GM18508 (cell line): ENCODE measurements around the gene WDR18.

Experiments used
- ATAC-seq: cut with Tn5 transposase; IDR thresholded peaks from one replicate; pipeline ENCODE4 v1.9.1; 2021; ENCODE audit warnings: moderate number of reproducible peaks; ENCODE audit not compliant: insufficient read depth, unreplicated experiment

Gene WDR18

DNA sequence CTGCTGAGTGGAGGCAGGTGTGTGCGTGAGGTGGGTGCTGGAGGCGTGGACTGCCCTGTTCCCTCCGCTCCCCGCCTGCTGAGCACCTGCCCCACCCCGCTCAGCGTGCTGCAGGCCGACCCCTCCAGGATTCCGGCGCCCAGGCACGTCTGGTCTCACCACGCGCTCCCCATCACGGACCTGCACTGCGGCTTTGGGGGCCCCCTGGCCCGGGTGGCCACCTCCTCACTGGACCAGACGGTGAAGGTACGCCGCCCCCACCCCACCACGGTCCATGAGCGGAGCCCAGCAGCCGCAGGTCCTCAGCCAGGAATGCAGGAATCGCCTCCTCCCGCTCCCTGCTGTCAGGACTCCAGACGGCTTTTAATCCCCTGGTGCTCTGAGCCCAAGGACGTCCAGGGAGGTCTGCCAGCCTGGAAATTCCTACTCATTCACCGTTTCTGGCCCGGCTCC is 6.0 kb downstream of the WDR18 start:
- no peak for ATAC-seq

DNA sequence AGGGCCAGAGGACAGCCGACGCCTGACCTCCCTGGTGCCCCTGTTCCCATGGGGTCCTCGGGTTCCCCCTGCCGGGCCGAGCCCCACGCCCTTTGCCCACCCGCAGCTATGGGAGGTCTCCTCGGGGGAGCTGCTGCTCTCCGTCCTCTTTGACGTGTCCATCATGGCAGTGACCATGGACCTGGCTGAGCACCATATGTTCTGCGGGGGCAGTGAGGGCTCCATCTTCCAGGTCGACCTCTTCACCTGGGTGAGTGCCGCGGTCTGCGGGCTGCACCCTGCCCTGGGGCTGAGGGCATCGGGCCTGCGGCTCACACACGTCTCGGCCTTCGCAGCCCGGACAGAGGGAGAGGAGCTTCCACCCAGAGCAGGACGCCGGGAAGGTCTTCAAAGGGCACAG is 6.6 kb downstream of the WDR18 start:
- no peak for ATAC-seq

DNA sequence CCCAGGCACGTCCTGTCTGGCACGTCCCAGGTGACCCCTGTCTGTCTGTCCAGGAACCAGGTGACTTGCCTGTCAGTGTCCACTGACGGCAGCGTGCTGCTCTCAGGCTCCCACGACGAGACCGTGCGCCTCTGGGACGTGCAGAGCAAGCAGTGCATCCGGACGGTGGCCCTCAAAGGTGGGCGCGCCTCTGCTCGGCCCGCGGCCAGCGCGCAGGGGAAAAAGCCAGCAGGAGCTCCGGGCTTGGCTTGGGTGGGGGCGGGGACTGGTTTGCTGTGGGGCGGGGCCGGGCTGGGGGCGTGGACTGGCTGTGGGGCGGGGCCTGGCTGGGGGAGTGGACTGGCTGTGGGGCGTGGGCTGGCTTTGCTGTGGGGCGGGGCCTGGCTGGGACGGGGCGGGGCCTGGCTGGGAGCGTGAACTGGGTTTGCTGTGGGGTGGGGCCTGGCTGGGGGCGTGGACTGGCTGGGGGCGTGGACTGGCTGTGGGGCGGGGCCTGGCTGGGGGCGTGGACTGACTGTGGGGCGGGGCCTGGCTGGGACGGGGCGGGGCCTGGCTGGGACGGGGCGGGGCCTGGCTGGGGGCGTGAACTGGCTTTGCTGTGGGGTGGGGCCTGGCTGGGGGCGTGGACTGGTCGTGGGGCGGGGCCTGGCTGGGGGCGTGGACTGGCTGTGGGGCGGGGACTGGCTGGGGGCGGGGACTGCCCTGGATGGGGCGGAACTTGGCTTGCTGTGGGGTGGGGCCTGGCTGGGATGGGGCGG is 7.2 kb downstream of the WDR18 start:
- ATAC-seq = no peak

DNA sequence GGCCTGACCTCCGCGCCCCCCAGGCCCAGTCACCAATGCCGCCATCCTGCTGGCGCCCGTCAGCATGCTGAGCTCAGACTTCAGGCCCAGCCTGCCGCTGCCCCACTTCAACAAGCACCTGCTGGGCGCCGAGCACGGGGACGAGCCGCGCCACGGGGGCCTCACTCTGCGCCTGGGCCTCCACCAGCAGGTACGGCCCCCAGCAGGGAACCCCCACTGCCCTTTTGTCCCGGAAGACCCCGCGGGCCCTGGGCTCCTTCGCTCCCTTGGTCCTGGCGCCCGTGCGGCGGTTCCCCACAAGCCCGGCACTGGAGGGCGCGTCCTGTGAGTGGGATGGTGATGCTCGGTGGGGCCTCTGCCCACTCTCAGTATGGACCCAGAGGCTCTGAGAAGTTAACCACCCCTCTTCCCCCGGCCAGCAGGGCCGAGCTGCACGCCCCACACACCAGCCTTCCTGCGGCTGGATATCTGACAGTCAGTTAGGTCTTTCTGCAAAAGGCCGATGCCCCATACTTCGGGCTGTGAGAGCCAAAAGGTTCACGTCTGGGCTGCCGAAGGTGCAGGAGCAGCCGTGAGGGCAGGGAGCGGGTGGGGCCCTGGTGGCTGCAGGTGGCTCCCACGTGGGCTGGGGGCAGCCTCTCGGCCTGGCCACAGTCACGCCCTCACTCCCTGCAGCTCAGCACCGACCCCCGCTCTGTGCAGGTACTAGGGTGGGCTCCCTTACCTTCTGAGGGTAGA is 8.0 kb downstream of the WDR18 start:
- ATAC-seq = no peak

DNA sequence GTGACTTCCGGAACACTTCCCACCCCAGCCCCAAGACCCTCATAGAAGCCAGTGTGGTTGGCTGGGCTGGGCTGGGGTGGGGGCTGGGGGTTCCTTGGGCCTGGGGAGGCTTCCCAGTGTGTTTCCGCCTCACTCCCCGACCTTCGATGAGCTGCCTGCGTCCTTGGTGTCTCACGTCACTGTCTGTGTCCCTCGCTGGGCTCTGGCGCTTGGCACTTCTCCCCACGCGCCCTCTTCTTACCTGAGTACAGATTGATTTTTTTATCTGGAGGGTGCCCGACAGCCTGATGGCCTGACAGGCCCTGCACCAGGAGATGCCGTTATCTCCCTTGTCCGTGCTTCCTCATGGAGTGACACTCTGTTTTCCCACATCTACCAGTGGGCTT is 8.5 kb downstream of the WDR18 start:
- ATAC-seq = no peak

DNA sequence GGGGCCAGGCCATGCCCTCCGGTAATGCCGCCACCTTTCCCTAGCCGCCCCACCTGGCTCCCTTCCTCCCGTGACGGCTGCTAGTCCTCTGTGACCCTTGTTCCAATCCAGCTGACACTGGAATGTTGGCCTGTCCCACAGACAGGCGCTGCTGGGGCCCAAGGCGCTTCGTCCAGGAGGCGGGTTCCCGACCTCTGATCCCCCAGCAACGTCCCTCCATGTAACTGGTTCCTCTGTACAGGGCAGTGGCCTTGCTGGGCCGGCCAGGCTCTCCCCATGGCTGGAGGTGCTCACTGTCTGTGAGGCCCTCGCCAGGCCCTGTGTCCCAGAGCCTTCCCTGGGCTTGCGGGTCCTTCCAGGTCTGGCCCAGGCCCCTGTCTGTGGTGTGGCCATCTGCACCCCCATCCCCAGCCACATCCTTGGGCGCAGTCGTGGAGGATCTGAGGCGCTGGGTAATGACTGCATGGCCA is 9.3 kb downstream of the WDR18 start:
- no peak for ATAC-seq

DNA sequence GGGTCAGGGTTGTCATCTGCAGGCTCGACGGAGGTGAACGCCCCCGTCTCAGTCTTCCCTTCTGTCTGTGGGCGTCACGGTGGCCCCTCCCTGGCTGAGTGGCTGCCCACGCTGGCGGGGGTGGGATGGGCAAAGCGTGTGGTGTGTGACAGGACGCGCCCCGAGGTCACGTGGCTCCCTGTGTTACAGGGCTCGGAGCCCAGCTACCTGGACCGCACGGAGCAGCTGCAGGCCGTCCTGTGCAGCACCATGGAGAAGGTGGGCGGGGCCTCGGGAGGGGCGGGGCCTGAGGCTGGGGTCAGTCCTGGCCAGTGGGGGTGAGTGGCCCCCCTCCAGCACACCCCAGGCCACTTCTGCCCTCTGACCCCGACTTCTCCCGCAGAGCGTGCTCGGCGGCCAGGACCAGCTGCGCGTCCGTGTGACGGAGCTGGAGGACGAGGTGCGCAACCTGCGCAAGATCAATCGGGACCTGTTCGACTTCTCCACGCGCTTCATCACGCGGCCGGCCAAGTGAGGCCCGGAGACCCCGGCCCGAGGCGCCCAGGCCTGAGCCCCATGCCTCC is 9.8 kb downstream of the WDR18 start:
- ATAC-seq = no peak

DNA sequence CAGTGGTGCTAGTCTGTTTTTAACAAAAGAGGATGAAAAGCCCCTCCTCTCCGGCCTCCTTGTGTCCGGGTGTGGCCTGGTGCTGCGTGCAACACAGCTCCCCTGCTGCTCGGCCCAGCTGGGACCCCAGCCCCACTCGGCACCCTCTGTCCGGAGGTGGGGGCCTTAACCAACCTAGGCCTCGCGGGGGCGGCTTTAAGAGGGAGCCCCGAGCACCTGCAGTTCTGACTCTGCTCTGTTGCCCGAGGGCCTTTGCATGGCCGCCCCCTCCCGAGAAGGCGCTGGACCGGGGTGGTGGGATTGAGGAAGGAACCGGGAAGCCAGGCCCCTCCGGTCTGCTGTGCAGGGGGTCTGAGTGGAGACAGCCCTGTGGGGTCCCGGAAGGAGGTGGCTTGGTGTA is 10.4 kb downstream of the WDR18 start:
- no peak for ATAC-seq

DNA sequence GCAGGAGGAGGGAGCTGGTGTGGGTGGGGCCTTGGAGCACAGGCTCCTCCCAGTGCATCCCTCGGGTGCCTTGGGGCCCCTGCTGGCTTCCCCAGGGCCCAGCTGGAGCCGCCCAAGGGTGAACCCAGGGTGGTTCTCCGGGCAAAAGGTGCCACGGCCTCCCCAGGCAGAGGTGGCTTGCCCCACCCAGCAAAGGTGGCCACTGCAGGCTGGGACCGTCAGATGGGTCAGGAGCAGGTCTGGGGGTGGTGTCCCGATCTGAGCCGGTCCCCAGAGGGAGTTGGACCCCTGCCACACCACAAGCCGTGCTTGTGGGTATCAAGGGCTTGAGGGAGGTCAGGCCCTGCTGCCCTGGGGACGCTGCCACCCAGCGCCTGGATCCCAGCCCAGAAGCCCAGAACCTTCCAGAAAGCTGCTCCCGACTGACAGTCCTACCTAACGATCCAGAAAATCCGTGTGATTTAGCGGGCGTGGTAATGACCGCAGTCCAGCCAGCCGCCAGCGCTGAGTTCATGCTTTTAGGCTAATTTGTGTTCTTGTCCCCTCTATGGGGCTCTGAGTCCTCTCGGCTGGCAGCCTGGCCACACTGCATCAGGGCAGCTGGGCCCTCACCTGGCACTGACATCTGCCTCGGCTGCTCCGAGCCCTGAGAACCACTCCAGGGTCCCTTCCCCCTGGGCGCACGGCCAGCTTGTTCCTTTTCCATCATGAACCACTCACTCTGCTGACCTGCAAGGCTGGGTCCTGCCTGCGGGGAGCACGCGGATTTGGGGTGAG is 11.1 kb downstream of the WDR18 start:
- ATAC-seq = no peak

DNA sequence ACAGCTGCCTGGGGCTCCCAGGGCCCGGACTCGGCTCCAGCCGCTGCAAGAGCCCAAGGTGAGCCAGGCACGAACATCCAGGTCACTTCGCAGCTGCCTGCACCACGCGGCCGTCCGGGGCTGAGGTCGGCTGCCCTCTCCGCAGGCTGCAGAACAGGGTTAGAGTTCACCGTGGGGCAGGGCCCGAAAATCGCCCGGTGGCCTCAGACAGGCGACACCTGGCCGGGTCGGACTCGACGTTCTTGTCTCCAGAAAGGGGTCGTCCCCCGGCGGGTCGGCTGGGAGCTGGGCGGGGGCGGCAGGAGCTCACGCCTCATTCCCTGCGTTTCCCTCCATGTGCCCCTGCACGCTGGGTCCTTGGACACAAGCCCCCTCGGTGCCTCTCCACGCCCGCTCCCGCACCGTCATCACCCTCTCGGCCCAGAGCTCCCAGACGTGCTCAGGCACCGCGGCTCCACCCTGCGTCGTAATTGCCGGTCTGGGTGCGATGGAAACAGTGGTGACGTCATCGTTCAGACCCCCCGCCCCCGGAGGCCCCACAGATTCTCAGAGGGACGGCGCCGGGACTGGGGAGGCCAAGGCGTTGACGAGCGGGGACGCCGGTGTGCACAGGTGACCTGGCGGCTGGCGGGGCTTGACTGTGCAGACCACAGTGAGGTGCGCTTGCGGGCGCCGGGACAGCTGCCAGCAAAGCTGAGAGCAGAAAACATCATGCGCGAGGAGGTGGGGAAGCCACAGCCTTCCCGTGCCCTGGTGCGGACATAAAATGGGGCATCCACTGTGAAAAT is 12.1 kb downstream of the WDR18 start:
- no peak for ATAC-seq

DNA sequence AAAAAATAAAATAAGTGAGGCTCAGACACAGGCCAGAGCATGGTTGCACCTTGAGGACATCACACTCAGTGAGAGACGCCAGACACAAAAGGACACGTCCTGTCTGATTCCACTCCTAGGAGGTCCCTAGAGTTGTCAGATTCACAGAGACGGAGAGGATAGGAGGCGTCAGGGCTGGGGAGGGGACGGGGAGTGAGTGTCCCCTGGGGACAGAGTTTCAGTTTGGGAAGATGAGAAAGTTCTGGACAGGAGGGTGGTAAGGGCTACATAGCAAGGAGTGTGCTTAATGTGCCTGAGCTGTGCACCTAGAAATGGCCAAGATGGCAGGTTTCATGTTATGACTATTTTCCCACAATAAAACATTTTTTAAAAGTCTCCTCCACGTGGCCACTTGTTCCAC is 13.9 kb downstream of the WDR18 start:
- no peak for ATAC-seq

DNA sequence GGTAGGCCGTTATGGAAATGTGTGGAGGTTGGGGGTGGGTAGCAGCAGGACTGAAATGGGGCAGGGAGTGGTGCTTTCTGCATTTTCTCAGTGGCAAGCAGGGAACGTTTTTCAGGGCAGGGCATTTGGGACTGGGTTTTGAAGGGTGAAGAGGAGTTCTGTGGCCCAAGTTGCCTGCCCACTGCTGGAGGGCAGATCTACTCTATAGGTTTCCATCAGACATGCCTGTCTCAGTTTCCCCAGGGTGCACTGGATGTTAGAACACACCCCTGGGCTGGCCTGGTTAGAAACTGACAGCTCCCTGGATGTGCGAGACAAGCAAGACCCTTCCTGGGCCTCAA is 15.2 kb downstream of the WDR18 start:
- no peak for ATAC-seq

DNA sequence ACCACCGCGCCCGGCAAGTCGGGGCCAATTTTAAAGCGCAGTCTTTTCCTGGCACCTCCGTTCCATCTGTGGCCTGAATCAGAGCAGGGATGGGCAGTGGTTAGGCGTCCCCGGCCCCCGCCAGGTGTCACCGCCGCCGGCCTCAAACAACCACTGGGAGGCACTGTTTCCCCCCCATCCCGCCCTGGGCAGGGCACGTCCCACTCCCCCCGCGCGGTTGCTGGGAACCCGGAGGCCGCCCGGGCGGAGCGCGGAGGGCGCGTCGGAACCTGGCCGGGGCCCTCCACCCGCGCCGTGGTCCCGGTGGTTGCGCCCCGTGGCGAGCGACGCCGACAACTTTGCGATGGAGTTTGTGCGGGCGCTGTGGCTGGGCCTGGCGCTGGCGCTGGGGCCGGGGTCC is 15.9 kb downstream of the WDR18 start, which contains the start of gene GRIN3B:
GRIN3B (plus strand) TSS at position 325 of the 400 bp plus-strand sequence; CDS start at position 344, 19 bp downstream.
- no peak for ATAC-seq

DNA sequence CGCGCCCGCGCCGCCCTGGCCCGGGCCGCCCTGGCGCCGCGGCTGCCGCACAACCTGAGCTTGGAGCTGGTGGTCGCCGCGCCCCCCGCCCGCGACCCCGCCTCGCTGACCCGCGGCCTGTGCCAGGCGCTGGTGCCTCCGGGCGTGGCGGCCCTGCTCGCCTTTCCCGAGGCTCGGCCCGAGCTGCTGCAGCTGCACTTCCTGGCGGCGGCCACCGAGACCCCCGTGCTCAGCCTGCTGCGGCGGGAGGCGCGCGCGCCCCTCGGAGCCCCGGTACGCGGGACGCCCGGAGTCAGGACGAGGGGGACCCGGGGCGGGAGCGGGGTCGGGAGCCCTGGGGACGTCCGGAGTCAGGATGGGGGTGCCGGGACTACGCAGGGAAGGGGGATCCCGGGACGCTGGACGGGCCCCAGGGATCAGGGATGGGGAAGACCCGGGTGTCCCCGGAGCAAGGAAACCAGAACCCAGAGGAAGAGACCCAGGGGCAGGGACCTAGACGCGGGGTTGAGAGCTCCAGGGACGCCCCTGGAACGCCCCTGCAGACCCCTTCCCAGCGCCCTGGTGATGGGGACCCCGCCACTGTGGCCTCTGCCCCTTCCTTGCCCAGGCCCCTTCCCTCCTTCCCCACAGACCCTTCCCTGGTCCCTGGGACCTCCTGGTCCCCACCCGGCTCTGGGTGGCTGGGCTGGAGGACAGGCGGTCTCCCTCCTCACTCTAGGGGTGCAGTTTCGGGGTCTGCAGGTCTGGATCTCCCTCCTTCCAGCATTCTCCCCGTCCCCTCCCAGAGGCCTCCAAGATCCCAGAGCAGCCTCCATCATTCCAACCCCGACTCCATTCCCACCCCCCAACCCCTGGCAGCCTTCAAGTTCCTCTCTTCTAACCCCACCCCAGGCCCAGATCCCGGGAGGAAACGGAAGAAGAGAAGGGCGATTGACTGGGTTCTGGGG is 16.7 kb downstream of the WDR18 start:
- ATAC-seq = no peak

DNA sequence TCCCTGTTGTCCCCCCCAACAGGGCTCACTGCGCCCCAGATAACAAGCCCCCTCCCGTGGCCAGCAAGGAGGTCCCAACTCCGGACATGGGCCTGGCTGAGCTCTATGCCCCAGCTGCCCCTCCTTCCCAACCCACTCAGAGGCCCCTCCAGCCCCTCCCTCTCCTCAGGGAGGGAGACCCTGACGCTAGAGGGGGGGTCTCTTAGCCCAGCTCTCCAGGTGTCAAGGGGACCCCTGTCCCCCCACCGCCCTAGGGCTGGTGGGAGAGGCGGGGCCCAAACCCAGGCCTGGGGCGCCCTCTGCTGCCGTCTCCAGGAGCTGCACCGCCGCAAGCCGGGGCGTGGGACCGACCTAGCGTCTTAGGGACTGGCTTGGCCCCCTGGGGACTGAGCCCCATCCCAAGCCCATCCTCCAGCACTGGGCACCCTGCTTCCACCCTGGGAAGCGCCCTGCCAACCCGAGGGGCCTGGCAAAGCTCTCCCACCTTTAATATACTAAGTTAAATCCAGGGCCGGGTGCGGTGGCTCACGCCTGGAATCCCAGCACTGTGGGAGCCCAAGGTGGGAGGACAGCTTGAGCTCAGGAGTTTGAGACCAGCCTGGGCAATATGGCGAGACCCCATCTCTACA is 17.5 kb downstream of the WDR18 start:
- ATAC-seq = no peak

DNA sequence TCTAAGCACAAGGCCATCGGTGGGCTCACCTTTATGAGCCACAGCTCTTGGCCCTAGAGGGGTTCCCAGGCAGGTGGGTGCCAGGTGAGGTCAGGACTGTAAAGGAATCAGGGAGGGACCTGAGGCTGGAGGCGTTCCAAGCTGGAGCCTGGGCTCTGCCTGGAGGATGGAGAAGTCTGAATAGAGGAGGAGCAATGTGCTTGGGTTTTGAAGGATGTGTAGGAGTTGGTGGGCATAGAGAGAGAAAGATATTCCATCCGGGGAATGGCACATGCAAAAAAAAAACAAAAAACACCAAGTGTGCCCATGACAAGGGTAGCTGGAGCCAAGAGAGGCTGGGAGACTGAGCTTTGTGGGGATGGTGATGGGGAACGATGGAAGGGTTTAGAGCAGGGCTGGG is 18.5 kb downstream of the WDR18 start:
- no peak for ATAC-seq

DNA sequence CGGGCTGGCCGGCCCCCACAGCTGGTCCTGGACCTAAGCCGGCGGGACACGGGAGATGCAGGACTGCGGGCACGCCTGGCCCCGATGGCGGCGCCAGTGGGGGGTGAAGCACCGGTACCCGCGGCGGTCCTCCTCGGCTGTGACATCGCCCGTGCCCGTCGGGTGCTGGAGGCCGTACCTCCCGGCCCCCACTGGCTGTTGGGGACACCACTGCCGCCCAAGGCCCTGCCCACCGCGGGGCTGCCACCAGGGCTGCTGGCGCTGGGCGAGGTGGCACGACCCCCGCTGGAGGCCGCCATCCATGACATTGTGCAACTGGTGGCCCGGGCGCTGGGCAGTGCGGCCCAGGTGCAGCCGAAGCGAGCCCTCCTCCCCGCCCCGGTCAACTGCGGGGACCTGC is 19.1 kb downstream of the WDR18 start:
- no peak for ATAC-seq

DNA sequence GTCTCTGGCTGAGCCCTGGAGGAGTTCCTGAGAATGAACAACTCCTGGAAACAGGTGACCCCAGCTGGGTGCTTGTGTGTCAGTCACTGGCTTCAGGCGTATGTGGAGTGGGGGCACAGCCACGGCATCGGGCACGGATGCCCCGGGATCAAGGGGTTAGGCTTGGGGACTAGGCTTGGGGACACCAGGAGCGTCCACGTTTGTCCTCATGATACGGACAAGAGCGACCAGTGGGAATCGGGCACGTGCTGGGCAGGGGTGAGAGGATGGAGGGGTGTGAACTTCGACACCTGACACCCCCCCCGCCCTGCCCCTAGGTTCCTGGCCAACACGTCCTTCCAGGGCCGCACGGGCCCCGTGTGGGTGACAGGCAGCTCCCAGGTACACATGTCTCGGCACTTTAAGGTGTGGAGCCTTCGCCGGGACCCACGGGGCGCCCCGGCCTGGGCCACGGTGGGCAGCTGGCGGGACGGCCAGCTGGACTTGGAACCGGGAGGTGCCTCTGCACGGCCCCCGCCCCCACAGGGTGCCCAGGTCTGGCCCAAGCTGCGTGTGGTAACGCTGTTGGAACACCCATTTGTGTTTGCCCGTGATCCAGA is 20.2 kb downstream of the WDR18 start:
- no peak for ATAC-seq
